H9 (cell line): ENCODE data around the gene CACNA2D4. TPM values are rescaled to one million over a fixed set of nuclear protein-coding genes. Genes with fewer than 3 reads are reported as not detected.

Experiments used
- DNase-seq: peaks from one replicate; pipeline ENCODE4 v3.0.0-alpha.2; 2017
- H2AFZ ChIP-seq: one replicate; pipeline ENCODE4 v1.6.1; 2013; ENCODE audit warnings: mild to moderate bottlenecking, low read length, control low read depth, moderate library complexity
- H2AK5ac ChIP-seq: 2 replicates; pipeline ENCODE4 v1.6.1; 2013; ENCODE audit warnings: low read length, control low read depth, mixed read lengths; ENCODE audit not compliant: insufficient read length
- H2BK120ac ChIP-seq: one replicate; pipeline ENCODE4 v1.6.1; 2013; ENCODE audit warnings: low read depth, mild to moderate bottlenecking, low read length, control low read depth, inconsistent platforms; ENCODE audit not compliant: poor library complexity, severe bottlenecking
- H2BK12ac ChIP-seq: 2 replicates; pipeline ENCODE4 v1.6.1; 2013; ENCODE audit warnings: low read length, control low read depth, mixed read lengths, low read depth; ENCODE audit not compliant: insufficient read length
- H2BK15ac ChIP-seq: 2 replicates; pipeline ENCODE4 v1.6.1; 2013; ENCODE audit warnings: low read depth, low read length, control low read depth
- H2BK20ac ChIP-seq: one replicate; pipeline ENCODE4 v1.6.1; 2013; ENCODE audit warnings: low read depth, mild to moderate bottlenecking, low read length, control low read depth, inconsistent platforms; ENCODE audit not compliant: poor library complexity, severe bottlenecking
- H2BK5ac ChIP-seq: 2 replicates; pipeline ENCODE4 v1.6.1; 2013; ENCODE audit warnings: low read length, control low read depth, mixed read lengths; ENCODE audit not compliant: insufficient read length
- H3K14ac ChIP-seq: 2 replicates; pipeline ENCODE4 v1.6.1; 2013; ENCODE audit warnings: low read length, control low read depth; ENCODE audit not compliant: insufficient read depth
- H3K18ac ChIP-seq: 2 replicates; pipeline ENCODE4 v1.6.1; 2013; ENCODE audit warnings: low read depth, mild to moderate bottlenecking, mixed read lengths, low read length, control low read depth; ENCODE audit not compliant: insufficient read length
- H3K23ac ChIP-seq: 2 replicates; pipeline ENCODE4 v1.6.1; 2013; ENCODE audit warnings: low read length, control low read depth, mixed read lengths, low read depth; ENCODE audit not compliant: insufficient read length
- H3K23me2 ChIP-seq: 2 replicates; pipeline ENCODE4 v1.6.1; 2013; ENCODE audit warnings: low read depth, mild to moderate bottlenecking, mixed read lengths, low read length, control low read depth; ENCODE audit not compliant: insufficient read length, poor library complexity, severe bottlenecking
- H3K27ac ChIP-seq: 2 replicates; pipeline ENCODE4 v1.5.1; 2013; ENCODE audit warnings: low read length, control low read depth, mixed read lengths, low read depth; ENCODE audit not compliant: insufficient read length
- H3K27me3 ChIP-seq: 2 replicates; pipeline ENCODE4 v1.6.1; 2013; ENCODE audit warnings: low read length, control low read depth, inconsistent platforms; ENCODE audit not compliant: insufficient read depth
- H3K4ac ChIP-seq: 2 replicates; pipeline ENCODE4 v1.6.1; 2013; ENCODE audit warnings: low read depth, mild to moderate bottlenecking, control low read depth, inconsistent platforms, low read length, moderate library complexity
- H3K4me1 ChIP-seq: 2 replicates; pipeline ENCODE4 v1.6.1; 2013; ENCODE audit warnings: low read length, control low read depth, inconsistent platforms; ENCODE audit not compliant: insufficient read depth
- H3K4me2 ChIP-seq: 2 replicates; pipeline ENCODE4 v1.6.1; 2013; ENCODE audit warnings: low read length, control low read depth, mixed read lengths; ENCODE audit not compliant: insufficient read length, insufficient read depth
- H3K56ac ChIP-seq: 2 replicates; pipeline ENCODE4 v1.6.1; 2013; ENCODE audit warnings: low read depth, mild to moderate bottlenecking, mixed read lengths, low read length, control low read depth; ENCODE audit not compliant: insufficient read length
- H3K79me1 ChIP-seq: 2 replicates; pipeline ENCODE4 v1.6.1; 2013; ENCODE audit warnings: low read depth, mild to moderate bottlenecking, moderate library complexity, low read length, control low read depth, inconsistent platforms; ENCODE audit not compliant: insufficient read depth, poor library complexity, severe bottlenecking
- H3K79me2 ChIP-seq: 2 replicates; pipeline ENCODE4 v1.6.1; 2013; ENCODE audit warnings: low read length, control low read depth, inconsistent platforms; ENCODE audit not compliant: insufficient read depth
- H3K9ac ChIP-seq: 2 replicates; pipeline ENCODE4 v1.6.1; 2013; ENCODE audit warnings: low read length, control low read depth, mixed read lengths; ENCODE audit not compliant: insufficient read length; ENCODE audit errors: extremely low read depth
- H3K9me3 ChIP-seq: one replicate; pipeline ENCODE4 v1.6.1; 2013; ENCODE audit warnings: low read depth, low read length, inconsistent platforms; ENCODE audit not compliant: control insufficient read depth
- H3T11ph ChIP-seq: one replicate; pipeline ENCODE4 v1.6.1; 2013; ENCODE audit warnings: mild to moderate bottlenecking, low read length, control low read depth, inconsistent platforms
- H4K20me1 ChIP-seq: one replicate; pipeline ENCODE4 v1.6.1; 2013; ENCODE audit not compliant: control insufficient read depth, insufficient read length, insufficient read depth
- H4K5ac ChIP-seq: 2 replicates; pipeline ENCODE4 v1.6.1; 2013; ENCODE audit warnings: low read depth, mild to moderate bottlenecking, mixed read lengths, low read length, control low read depth; ENCODE audit not compliant: insufficient read length
- H4K8ac ChIP-seq: replicated peaks from 2 replicates; pipeline ENCODE4 v1.6.1; 2013; ENCODE audit warnings: low read length, control low read depth, mixed read lengths, low read depth; ENCODE audit not compliant: insufficient read length
- H4K91ac ChIP-seq: 2 replicates; pipeline ENCODE4 v1.6.1; 2013; ENCODE audit warnings: low read depth, mild to moderate bottlenecking, moderate library complexity, mixed read lengths, low read length, control low read depth; ENCODE audit not compliant: insufficient read length
- H3K27ac Mint-ChIP-seq, 3 experiments: 2 replicates in 2 of 3; 3 replicates in 1 of 3; pipeline ENCODE4 v1.8.0; 2020 to 2021; ENCODE audit warnings: mixed read lengths in 3 of 3, mild to moderate bottlenecking in 1 of 3, moderate library complexity in 1 of 3
- H3K27me3 Mint-ChIP-seq: 2 replicates; pipeline ENCODE4 v1.8.0; 2021; ENCODE audit warnings: low read depth, mild to moderate bottlenecking, moderate library complexity, mixed read lengths
- H3K36me3 Mint-ChIP-seq, 3 experiments: 2 replicates in 2 of 3; 3 replicates in 1 of 3; pipeline ENCODE4 v1.8.0; 2020 to 2021; ENCODE audit warnings: low read depth in 3 of 3, mixed read lengths in 3 of 3; ENCODE audit not compliant: insufficient read depth in 1 of 3
- H3K4me1 Mint-ChIP-seq, 2 experiments: 2 replicates each; pipeline ENCODE4 v1.8.0; 2020; ENCODE audit warnings: mixed read lengths in 2 of 2
- H3K4me3 Mint-ChIP-seq, 2 experiments: 2 replicates in 1 of 2; 3 replicates in 1 of 2; pipeline ENCODE4 v1.8.0; 2020 to 2021; ENCODE audit warnings: mild to moderate bottlenecking in 2 of 2, mixed read lengths in 2 of 2, moderate library complexity in 1 of 2
- H3K9me3 Mint-ChIP-seq, 2 experiments: 2 replicates in 1 of 2; 3 replicates in 1 of 2; pipeline ENCODE4 v1.8.0; 2020; ENCODE audit warnings: mild to moderate bottlenecking in 2 of 2, mixed read lengths in 2 of 2, moderate library complexity in 1 of 2
- WGBS: extraction: QIAGEN DNeasy Blood & Tissue Kit; methylation state at CpG from one replicate; pipeline ENCODE4 v1.1.7; 2013; ENCODE audit warnings: missing lambda C conversion rate, low lambda C conversion rate, mixed read lengths; ENCODE audit not compliant: insufficient read length; ENCODE audit errors: extremely low coverage; 5-methylcytosine and 5-hydroxymethylcytosine counted together
- total RNA-seq: library from RNA; stranded (reverse); gene quantifications from 2 replicates; pipeline ENCODE4 v1.2.1, GENCODE V29; 2021
- TF ChIP-seq, protein P1 (sequence below): fragments of 200-600 bp; sonication (generic); conservative IDR thresholded peaks from 3 replicates; pipeline ENCODE4 v1.8.0; 2021; ENCODE audit warnings: antibody characterized with exemption, mild to moderate bottlenecking

CACNA2D4 gene
- total RNA-seq, 1 experiment from 2014 or later, result 0.79 TPM

DNA sequence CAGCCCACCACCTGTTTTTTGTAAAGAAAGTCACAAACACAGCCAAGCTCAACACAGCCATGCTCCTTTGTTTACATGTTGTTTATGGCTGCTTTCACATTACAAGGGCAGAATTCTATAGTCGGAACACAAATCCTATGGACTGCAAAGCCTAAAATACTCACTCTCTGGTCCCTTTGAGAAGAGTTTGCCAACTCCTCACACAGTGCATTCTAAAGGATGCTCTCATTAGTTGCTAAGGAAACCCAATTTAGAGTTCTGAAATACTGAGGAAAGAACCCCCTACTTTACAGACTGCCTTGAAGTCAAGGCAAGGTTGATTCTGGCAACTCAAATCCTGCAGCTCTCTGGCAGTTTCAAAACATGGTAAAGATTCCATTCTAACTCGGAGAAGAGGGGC lies 47.5 kb upstream of the CACNA2D4 start:
- Histone ChIP-seq H3K79me1 (peaks cover 3% of the 10 kb centered on the region), H2BK12ac (no peak overlapping the region), H4K20me1 (no peaks in the 10 kb centered on the region), H2BK120ac (no peak overlapping the region), H2BK20ac (no peak overlapping the region), H3K79me2 (no peaks in the 10 kb centered on the region), H2BK5ac (no peak overlapping the region), H2AFZ (no peak overlapping the region), H3K23ac (no peak overlapping the region), H2AK5ac (no peak overlapping the region), H3K27ac (no peak overlapping the region), H3K4me1 (no peaks in the 10 kb centered on the region; the same call in 1 of the 2 replicates), H3K14ac (no peak overlapping the region), H3K56ac (no peak overlapping the region), H4K91ac (no peak overlapping the region), H3K27me3 (no peaks in the 10 kb centered on the region; the same call in 1 of the 2 replicates), H3K23me2 (peaks cover 3% of the 10 kb centered on the region), H3K18ac (no peak overlapping the region), H3T11ph (no peak overlapping the region), H2BK15ac (no peak overlapping the region), H4K5ac (no peak overlapping the region), H3K4me2 (no peak overlapping the region), H3K9me3 (no peaks in the 10 kb centered on the region), H3K4ac (no peak overlapping the region), H3K9ac (no peak overlapping the region), H4K8ac (no peak overlapping the region)
- no peaks in the 10 kb centered on the region for H3K9me3 Mint-ChIP-seq
- no peak overlapping the region for H3K27ac Mint-ChIP-seq
- DNase-seq, result no peak
- no peaks in the 10 kb centered on the region for H3K27me3 Mint-ChIP-seq
- no CpG with 5 or more reads among the region's 2 CpGs for WGBS
- TF ChIP-seq, protein P1, sequence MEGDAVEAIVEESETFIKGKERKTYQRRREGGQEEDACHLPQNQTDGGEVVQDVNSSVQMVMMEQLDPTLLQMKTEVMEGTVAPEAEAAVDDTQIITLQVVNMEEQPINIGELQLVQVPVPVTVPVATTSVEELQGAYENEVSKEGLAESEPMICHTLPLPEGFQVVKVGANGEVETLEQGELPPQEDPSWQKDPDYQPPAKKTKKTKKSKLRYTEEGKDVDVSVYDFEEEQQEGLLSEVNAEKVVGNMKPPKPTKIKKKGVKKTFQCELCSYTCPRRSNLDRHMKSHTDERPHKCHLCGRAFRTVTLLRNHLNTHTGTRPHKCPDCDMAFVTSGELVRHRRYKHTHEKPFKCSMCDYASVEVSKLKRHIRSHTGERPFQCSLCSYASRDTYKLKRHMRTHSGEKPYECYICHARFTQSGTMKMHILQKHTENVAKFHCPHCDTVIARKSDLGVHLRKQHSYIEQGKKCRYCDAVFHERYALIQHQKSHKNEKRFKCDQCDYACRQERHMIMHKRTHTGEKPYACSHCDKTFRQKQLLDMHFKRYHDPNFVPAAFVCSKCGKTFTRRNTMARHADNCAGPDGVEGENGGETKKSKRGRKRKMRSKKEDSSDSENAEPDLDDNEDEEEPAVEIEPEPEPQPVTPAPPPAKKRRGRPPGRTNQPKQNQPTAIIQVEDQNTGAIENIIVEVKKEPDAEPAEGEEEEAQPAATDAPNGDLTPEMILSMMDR, result no peak
- H3K4me1 Mint-ChIP-seq, result peaks cover 4% of the 10 kb centered on the region in 2 experiments; a peak in 2 of 4 replicates
- H3K4me3 Mint-ChIP-seq, result no peak overlapping the region
- H3K36me3 Mint-ChIP-seq, result peaks cover 0 to 18% (median 17%) of the 10 kb centered on the region in 3 experiments; a peak in 4 of 7 replicates
